Endodermal cell (in vitro differentiated cells): ENCODE data around the gene PARD3B. TPM values are rescaled to one million over a fixed set of nuclear protein-coding genes. Genes with fewer than 3 reads are reported as not detected.

Experiments used
- DNase-seq: peaks from one replicate; pipeline ENCODE4 v3.0.0-alpha.2; 2017
- H3K27ac ChIP-seq: 2 replicates; pipeline ENCODE4 v1.5.1; 2013; ENCODE audit warnings: mild to moderate bottlenecking, low read depth, low read length, moderate library complexity
- H3K27me3 ChIP-seq: 2 replicates; pipeline ENCODE4 v1.6.1; 2013; ENCODE audit warnings: mild to moderate bottlenecking, low read length, moderate library complexity; ENCODE audit not compliant: insufficient read depth, control insufficient read depth, poor library complexity, severe bottlenecking
- H3K36me3 ChIP-seq: 2 replicates; pipeline ENCODE4 v1.7.0; 2013; ENCODE audit warnings: mild to moderate bottlenecking, low read length, moderate library complexity; ENCODE audit not compliant: control insufficient read depth, insufficient read depth
- H3K4me1 ChIP-seq: one replicate; pipeline ENCODE4 v1.7.0; 2013; ENCODE audit warnings: low read length; ENCODE audit not compliant: control insufficient read depth, insufficient read depth
- H3K4me3 ChIP-seq: 2 replicates; pipeline ENCODE4 v1.5.1; 2013; ENCODE audit warnings: mild to moderate bottlenecking, low read length, moderate library complexity
- H3K9ac ChIP-seq: 2 replicates; pipeline ENCODE4 v1.6.1; 2013; ENCODE audit warnings: mild to moderate bottlenecking, low read length, moderate library complexity; ENCODE audit not compliant: poor library complexity, severe bottlenecking; ENCODE audit errors: extremely low read depth
- H3K9me3 ChIP-seq: 2 replicates; pipeline ENCODE4 v1.6.1; 2013; ENCODE audit warnings: mild to moderate bottlenecking, low read length, moderate library complexity; ENCODE audit not compliant: control insufficient read depth
- H3K27ac Mint-ChIP-seq: 2 replicates; pipeline ENCODE4 v1.8.0; 2020; ENCODE audit warnings: mixed read lengths
- H3K27me3 Mint-ChIP-seq: 2 replicates; pipeline ENCODE4 v1.8.0; 2021; ENCODE audit warnings: mild to moderate bottlenecking, mixed read lengths; ENCODE audit not compliant: insufficient read depth
- H3K36me3 Mint-ChIP-seq: 2 replicates; pipeline ENCODE4 v1.8.0; 2020; ENCODE audit warnings: low read depth, mixed read lengths
- H3K4me1 Mint-ChIP-seq: 2 replicates; pipeline ENCODE4 v1.8.0; 2020; ENCODE audit warnings: mixed read lengths
- H3K4me3 Mint-ChIP-seq: 2 replicates; pipeline ENCODE4 v1.8.0; 2020; ENCODE audit warnings: mild to moderate bottlenecking, moderate library complexity, mixed read lengths
- H3K9me3 Mint-ChIP-seq: 2 replicates; pipeline ENCODE4 v1.8.0; 2020; ENCODE audit warnings: mild to moderate bottlenecking, mixed read lengths
- WGBS, 2 experiments: methylation state at CpG; one replicate each; pipeline versions ENCODE4 v1.1.5 to v1.1.7; 2013; ENCODE audit warnings: missing lambda C conversion rate in 2 of 2, mixed read lengths in 1 of 2; ENCODE audit not compliant: insufficient coverage in 1 of 2, insufficient read length in 1 of 2; 5-methylcytosine and 5-hydroxymethylcytosine counted together
- total RNA-seq, 2 donors: library from RNA; stranded (reverse); fragmentation: NEBNext Ultra II Directional in 1 of 2; extraction: Animal tissue kit (Norgen Biotek cat#: 25700) in 1 of 2; gene quantifications; 2 replicates in 1 of 2; 3 replicates in 1 of 2; pipeline ENCODE4 v1.2.1, GENCODE V29; 2021
- TF ChIP-seq, protein P1 (sequence below): fragments of 200-600 bp; sonication (generic); conservative IDR thresholded peaks from 2 replicates; pipeline ENCODE4 v1.5.0; 2021; ENCODE audit warnings: antibody characterized with exemption, mild to moderate bottlenecking

Gene PARD3B
- total RNA-seq, 2 donors from 2014 or later, result 2.5 to 5.6 TPM

DNA sequence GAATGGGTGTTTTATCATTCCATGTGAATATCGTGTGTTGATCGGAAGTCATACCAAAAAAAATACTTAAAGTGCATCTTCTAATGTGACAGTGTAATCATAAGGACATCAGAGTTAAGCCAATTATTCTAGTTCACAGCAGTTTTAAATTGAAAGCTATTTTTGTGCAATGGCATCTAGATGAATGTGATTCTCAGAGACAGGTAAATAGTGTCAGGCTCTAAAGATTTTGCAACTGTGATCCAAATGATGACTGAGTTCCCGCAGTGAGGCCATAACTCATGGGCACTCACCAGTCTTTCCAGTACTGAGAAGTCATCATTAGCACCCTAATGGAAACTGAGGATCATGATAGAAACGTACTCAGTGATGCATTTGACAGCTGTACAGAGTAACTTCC lies 542.6 kb downstream of the PARD3B start:
- TF ChIP-seq, protein P1, sequence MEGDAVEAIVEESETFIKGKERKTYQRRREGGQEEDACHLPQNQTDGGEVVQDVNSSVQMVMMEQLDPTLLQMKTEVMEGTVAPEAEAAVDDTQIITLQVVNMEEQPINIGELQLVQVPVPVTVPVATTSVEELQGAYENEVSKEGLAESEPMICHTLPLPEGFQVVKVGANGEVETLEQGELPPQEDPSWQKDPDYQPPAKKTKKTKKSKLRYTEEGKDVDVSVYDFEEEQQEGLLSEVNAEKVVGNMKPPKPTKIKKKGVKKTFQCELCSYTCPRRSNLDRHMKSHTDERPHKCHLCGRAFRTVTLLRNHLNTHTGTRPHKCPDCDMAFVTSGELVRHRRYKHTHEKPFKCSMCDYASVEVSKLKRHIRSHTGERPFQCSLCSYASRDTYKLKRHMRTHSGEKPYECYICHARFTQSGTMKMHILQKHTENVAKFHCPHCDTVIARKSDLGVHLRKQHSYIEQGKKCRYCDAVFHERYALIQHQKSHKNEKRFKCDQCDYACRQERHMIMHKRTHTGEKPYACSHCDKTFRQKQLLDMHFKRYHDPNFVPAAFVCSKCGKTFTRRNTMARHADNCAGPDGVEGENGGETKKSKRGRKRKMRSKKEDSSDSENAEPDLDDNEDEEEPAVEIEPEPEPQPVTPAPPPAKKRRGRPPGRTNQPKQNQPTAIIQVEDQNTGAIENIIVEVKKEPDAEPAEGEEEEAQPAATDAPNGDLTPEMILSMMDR, result no peak

DNA sequence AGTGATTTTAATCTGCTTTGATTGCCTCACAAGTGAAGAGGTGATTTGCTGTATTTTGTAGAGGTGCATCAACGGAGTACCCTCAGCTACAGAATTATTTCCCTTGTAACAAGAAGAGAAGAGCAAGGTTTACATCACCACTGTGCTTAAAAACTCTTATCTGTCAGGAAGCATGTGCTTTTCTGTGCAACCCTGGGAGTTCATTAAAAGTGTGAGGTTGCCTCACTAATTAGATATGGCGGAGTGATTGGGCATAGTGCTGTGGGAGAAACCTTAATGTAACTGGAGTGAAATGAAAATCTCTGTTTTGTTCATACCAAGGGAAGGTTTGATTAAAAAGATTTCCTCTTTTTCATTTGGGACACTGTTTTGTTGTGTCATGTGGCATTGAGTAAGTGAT lies 544.7 kb downstream of the PARD3B start:
- Histone ChIP-seq H3K9ac (no peak overlapping the region), H3K4me3 (peak overlapping the region; percentile 22), H3K4me1 (peaks cover 15% of the 10 kb centered on the region), H3K27ac (no peak overlapping the region), H3K27me3 (no peaks in the 10 kb centered on the region), H3K9me3 (no peaks in the 10 kb centered on the region), H3K36me3 (no peaks in the 10 kb centered on the region)
- Mint-ChIP-seq H3K27me3 (no peaks in the 10 kb centered on the region), H3K4me3 (no peak overlapping the region), H3K36me3 (no peaks in the 10 kb centered on the region), H3K27ac (no peak overlapping the region), H3K4me1 (peaks cover 48% of the 10 kb centered on the region), H3K9me3 (no peaks in the 10 kb centered on the region)
- TF ChIP-seq, protein P1, result no peak
- WGBS, 2 experiments, result 58 to 83% methylated on average over 1 to 2 of the region's 2 CpGs
- no peak for DNase-seq

More for the DNA sequence above, 542.6 kb downstream of the PARD3B start:
- no peaks in the 10 kb centered on the region for H3K9me3 Mint-ChIP-seq
- 96 to 100% methylated on average over 3 to 4 of the region's 4 CpGs for WGBS, 2 experiments
- no peak overlapping the region for H3K27ac ChIP-seq
- H3K36me3 Mint-ChIP-seq, result no peaks in the 10 kb centered on the region
- H3K9me3 ChIP-seq, result no peaks in the 10 kb centered on the region
- H3K27me3 ChIP-seq, result no peaks in the 10 kb centered on the region
- no peak overlapping the region for H3K4me3 ChIP-seq
- H3K27ac Mint-ChIP-seq, result no peak overlapping the region
- peaks cover 10% of the 10 kb centered on the region for H3K4me1 ChIP-seq
- H3K36me3 ChIP-seq, result no peaks in the 10 kb centered on the region
- H3K27me3 Mint-ChIP-seq, result no peaks in the 10 kb centered on the region
- H3K9ac ChIP-seq, result no peak overlapping the region
- DNase-seq, result no peak
- no peak overlapping the region for H3K4me3 Mint-ChIP-seq
- peaks cover 34% of the 10 kb centered on the region for H3K4me1 Mint-ChIP-seq

DNA sequence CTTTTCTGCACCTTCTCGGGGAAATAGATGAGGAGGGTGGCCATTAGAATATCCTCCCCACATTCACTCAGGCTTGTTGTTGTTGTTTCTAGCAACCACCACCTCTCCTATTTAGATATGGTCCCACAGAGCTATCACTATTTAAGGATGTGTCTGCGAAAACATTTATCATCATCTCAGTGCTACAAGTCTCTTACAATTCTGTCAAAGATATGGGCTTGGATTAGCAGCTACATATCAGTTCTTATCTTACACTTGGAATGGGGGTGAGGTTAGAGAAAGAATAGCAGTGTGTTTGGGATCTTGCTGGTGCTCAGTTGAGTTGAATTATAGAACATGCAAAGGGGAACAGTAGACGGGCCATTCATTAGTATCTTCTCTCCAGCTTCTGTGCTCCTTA lies 546.1 kb downstream of the PARD3B start:
- TF ChIP-seq, protein P1, result no peak
- Histone ChIP-seq H3K4me3 (peak overlapping the region; percentile 42), H3K27me3 (no peaks in the 10 kb centered on the region), H3K36me3 (no peaks in the 10 kb centered on the region), H3K4me1 (peaks cover 16% of the 10 kb centered on the region), H3K9me3 (no peaks in the 10 kb centered on the region), H3K27ac (no peak overlapping the region), H3K9ac (no peak overlapping the region)
- Mint-ChIP-seq H3K27ac (no peak overlapping the region), H3K4me1 (peaks cover 56% of the 10 kb centered on the region), H3K4me3 (no peak overlapping the region), H3K9me3 (no peaks in the 10 kb centered on the region), H3K27me3 (no peaks in the 10 kb centered on the region), H3K36me3 (no peaks in the 10 kb centered on the region)
- no peak for DNase-seq
- 31 to 60% methylated on average over 1 to 3 of the region's 3 CpGs for WGBS, 2 experiments
